ENCODE results near the gene UBL4B. TPM values are rescaled to one million over a fixed set of nuclear protein-coding genes. Genes with fewer than 3 reads are reported as not detected.

Gene UBL4B
- total RNA-seq, 2 donors from 2014 or later = 8.4 TPM; not detected in 1

DNA sequence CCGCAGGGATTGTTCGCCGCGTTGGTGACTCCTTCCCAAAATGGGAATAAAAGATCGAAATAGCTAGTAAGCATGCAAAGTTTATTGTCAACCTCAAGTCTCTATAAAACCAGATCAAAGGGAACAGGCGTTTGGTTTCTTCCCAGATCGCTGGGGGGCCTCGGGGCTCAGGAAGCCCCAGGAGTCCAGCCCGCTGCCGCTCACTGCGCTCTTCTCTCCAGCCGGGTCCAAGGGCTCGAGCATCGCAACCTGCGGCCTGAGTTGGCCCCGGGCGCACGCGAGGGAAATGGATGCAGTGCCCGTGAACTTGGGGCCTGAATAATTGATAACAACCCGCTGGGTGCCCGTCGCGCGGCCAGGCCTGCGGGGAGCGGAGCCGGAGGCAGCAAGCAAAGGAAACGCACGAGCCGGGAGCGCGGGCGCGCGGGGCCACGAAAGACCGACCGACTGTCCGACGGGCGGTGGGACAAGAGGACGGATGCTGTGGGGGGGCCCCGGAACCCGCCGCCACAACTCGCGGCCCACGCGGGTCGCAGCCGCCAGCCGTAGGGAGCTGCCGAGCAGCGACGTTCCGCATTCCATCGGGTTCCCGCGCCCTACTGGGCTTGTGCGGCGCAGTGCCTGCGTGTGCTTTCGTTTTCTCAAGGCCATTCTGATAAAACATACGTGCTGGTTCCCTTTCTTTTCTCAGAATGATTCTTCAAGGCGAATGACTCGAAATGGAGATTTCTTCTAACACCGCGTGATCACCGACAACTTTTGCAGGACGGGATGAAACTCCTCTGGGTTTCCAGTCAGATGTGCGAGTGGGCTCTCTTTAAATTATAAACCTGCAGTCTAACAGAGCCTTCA, 27.8 kb upstream of the UBL4B start:
- Histone ChIP-seq H3K4me1 (replicated peaks) (no peaks in the 10 kb centered on the region), H3K27me3 (replicated peaks; ENCODE audit: insufficient read depth) (no peaks in the 10 kb centered on the region), H3K27ac (peak overlapping the region; percentile 59 to 64), H3K36me3 (no peaks in the 10 kb centered on the region), H3K9me3 (no peaks in the 10 kb centered on the region), H3K4me3 (peak overlapping the region; percentile 37)
- TF ChIP-seq POLR2AphosphoS5 (IDR thresholded peaks at IDR 0.05) (peak; percentile 32), POLR2A (IDR thresholded peaks at IDR 0.05) (no peak)
- TF ChIP-seq, protein P1, sequence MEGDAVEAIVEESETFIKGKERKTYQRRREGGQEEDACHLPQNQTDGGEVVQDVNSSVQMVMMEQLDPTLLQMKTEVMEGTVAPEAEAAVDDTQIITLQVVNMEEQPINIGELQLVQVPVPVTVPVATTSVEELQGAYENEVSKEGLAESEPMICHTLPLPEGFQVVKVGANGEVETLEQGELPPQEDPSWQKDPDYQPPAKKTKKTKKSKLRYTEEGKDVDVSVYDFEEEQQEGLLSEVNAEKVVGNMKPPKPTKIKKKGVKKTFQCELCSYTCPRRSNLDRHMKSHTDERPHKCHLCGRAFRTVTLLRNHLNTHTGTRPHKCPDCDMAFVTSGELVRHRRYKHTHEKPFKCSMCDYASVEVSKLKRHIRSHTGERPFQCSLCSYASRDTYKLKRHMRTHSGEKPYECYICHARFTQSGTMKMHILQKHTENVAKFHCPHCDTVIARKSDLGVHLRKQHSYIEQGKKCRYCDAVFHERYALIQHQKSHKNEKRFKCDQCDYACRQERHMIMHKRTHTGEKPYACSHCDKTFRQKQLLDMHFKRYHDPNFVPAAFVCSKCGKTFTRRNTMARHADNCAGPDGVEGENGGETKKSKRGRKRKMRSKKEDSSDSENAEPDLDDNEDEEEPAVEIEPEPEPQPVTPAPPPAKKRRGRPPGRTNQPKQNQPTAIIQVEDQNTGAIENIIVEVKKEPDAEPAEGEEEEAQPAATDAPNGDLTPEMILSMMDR (IDR thresholded peaks at IDR 0.05) = peak in 1 of 4 experiments; percentile 4
- WGBS = 6% methylated on average over 63 of the region's 72 CpGs
- peak; percentile 24 for DNase-seq (ENCODE audit: low spot score)
- intact Hi-C loops (cut with DNase I) = no loop called here

DNA sequence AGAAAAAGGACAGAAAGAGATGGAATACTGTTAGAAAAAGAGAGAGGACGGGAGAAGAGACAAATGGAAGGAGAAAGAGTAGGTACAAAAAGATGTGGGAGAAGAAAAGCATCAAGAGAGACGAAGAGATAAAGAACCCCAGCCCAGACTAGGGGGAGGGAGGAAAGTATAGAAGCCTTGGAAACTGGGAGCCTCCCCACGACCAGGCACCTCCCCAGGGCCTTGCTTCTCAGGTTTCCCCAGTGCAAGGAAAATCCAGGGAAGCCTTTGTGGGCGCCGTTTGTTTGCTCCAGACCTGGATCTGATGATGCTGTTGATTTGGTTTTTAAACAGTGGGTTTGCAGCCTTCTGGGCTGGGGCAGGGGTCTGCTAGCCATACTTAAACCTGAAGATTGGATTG, 26.6 kb upstream of the UBL4B start:
- intact Hi-C loops (cut with DNase I) = no loop called here
- Histone ChIP-seq H3K4me1 (replicated peaks) (no peaks in the 10 kb centered on the region), H3K9me3 (no peaks in the 10 kb centered on the region), H3K27me3 (replicated peaks; ENCODE audit: insufficient read depth) (no peaks in the 10 kb centered on the region), H3K36me3 (no peaks in the 10 kb centered on the region), H3K27ac (no peak overlapping the region), H3K4me3 (no peak overlapping the region)
- no peak for DNase-seq (ENCODE audit: low spot score)
- TF ChIP-seq POLR2A (IDR thresholded peaks at IDR 0.05) (no peak), POLR2AphosphoS5 (IDR thresholded peaks at IDR 0.05) (no peak)
- TF ChIP-seq, protein P1 (IDR thresholded peaks at IDR 0.05) = no peak
- WGBS = 81% methylated on average over 5 of the region's 5 CpGs

DNA sequence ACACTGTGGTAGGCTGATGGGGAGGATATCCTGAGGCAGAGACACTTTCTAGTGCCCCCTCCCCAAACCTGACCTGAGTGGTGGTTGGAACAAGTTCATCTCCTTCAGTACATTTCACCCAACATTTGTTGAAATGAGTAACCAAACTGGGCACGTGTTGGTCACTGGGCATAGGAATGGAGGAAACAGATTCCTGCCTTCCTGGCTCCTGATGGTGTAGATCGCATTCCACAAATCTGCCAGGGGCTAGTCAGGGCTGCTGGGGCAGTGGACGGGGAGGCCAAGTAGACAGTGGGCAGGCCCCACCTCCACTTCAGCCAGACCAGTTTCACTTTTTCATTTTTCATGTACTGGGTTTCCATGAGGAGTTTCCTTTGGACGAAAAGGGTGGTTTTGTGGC, 25.3 kb upstream of the UBL4B start:
- no peak overlapping the region for H3K4me3 ChIP-seq
- no peaks in the 10 kb centered on the region for H3K4me1 ChIP-seq (replicated peaks)
- no peak overlapping the region for H3K27ac ChIP-seq
- WGBS = 85% methylated on average over 4 of the region's 4 CpGs
- no peak for DNase-seq (ENCODE audit: low spot score)
- no peaks in the 10 kb centered on the region for H3K36me3 ChIP-seq
- TF ChIP-seq POLR2A (IDR thresholded peaks at IDR 0.05) (no peak), POLR2AphosphoS5 (IDR thresholded peaks at IDR 0.05) (no peak)
- TF ChIP-seq, protein P1 (IDR thresholded peaks at IDR 0.05) = no peak
- no peaks in the 10 kb centered on the region for H3K9me3 ChIP-seq
- no peaks in the 10 kb centered on the region for H3K27me3 ChIP-seq (replicated peaks; ENCODE audit: insufficient read depth)
- intact Hi-C loops (cut with DNase I) = no loop called here

DNA sequence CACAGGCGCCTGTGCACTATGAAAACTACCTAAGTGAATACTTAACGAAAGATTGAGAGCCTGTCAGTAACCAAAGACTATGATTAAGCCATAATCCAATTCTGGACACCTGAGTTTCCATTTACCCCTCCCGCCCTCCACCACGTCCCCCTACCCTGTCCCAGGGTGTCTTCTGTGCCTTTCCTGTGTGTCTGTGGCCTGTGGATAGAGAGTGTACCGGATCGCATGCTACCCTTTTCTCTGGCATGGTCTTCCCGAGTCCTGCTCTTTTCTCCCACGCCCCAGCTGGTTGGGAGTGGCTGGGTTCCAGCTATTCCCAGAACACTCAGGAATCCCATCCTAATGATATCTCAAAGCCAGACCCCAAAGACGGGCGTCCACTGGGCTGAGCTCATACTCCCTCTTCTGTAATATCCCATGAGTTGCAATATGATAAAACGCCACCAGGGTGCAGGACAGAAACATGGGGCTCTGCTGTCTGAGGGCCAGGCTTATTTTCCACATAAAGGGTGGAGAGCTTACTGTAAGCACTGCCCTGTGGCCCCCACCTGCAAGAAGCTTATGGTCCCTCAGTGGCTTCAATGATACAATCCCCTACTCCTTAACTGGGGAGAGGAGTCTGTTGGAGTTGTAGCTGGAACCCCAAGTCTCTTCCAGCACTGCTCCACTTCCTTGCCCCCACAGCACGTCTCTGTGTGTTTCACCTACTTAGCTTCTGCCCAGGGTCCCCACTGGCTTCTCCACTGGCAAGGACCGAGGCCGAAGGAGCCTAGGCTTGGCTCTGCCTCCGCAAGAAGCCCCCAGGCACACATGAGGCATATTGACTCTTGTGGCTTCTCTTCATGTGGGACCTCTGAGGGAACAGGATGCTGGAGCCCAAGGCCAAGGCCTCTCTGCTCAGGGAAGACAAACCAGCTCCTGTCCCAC, 24.2 kb upstream of the UBL4B start:
- Histone ChIP-seq H3K27me3 (replicated peaks; ENCODE audit: insufficient read depth) (no peaks in the 10 kb centered on the region), H3K27ac (no peak overlapping the region), H3K4me1 (replicated peaks) (no peaks in the 10 kb centered on the region), H3K4me3 (no peak overlapping the region), H3K36me3 (no peaks in the 10 kb centered on the region), H3K9me3 (no peaks in the 10 kb centered on the region)
- intact Hi-C loops (cut with DNase I) = no loop called here
- peak; percentile 43 for DNase-seq (ENCODE audit: low spot score)
- TF ChIP-seq POLR2AphosphoS5 (IDR thresholded peaks at IDR 0.05) (no peak), POLR2A (IDR thresholded peaks at IDR 0.05) (no peak)
- TF ChIP-seq, protein P1 (IDR thresholded peaks at IDR 0.05) = peak; percentile 40 to 62 (median 51)
- WGBS = 54% methylated on average over 15 of the region's 15 CpGs

Data from prostate gland (tissue), 2 donors.